ENCODE data around the gene CENPQ. TPM values are rescaled to one million over a fixed set of nuclear protein-coding genes. Genes with fewer than 3 reads are reported as not detected.
"Not testable (repeated sequence)": the region's sequence is repeated elsewhere in the genome, so short reads cannot be mapped to it uniquely, and the experiment has no call there.

The CENPQ gene
- total RNA-seq, 2 experiments from 2014 or later = 14.6 to 17.5 TPM

DNA sequence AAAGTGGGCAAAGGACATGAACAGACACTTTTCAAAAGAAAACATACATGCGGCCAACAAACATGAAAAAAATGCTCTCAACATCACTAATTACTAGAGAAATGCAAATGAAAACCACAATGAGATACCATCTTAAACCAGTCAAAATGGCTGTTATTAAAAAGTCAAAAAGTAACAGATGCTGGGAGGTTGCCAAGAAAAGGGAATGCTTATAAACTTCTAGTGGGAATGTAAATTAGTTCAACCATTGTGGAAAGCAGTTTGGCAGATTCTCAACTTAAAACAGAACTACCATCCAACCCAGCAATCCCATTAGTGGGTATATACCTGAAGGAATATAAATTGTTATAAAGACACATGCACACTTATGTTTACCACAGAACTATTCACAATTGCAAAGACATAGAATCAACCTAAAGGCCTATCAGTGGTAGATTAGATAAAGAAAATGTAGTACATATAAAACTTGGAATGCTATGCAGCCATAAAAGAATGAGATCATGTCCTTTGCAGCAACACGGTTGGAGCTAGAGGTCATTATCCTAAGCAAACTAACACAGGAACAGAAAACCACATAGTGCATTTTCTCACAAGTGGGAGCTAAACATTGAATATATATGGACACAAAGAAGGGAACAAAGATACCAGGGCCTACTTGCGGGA is 16.3 kb downstream of the CENPQ start:
- TF ChIP-seq, protein P1, sequence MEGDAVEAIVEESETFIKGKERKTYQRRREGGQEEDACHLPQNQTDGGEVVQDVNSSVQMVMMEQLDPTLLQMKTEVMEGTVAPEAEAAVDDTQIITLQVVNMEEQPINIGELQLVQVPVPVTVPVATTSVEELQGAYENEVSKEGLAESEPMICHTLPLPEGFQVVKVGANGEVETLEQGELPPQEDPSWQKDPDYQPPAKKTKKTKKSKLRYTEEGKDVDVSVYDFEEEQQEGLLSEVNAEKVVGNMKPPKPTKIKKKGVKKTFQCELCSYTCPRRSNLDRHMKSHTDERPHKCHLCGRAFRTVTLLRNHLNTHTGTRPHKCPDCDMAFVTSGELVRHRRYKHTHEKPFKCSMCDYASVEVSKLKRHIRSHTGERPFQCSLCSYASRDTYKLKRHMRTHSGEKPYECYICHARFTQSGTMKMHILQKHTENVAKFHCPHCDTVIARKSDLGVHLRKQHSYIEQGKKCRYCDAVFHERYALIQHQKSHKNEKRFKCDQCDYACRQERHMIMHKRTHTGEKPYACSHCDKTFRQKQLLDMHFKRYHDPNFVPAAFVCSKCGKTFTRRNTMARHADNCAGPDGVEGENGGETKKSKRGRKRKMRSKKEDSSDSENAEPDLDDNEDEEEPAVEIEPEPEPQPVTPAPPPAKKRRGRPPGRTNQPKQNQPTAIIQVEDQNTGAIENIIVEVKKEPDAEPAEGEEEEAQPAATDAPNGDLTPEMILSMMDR (IDR thresholded peaks at IDR 0.05) = no peak
- no peak for DNase-seq
- ATAC-seq = no peak
- no peaks in the 10 kb centered on the region for H3K9me3 Mint-ChIP-seq
- POLR2A ChIA-PET = no interaction called here
- H3K36me3 Mint-ChIP-seq (ENCODE audit: low read depth) = peaks cover 40% of the 10 kb centered on the region
- intact Hi-C loops (cut with micrococcal nuclease) = no loop called here
- H3K27ac Mint-ChIP-seq = no peak overlapping the region
- H3K4me1 Mint-ChIP-seq (ENCODE audit: low read depth) = no peaks in the 10 kb centered on the region
- H3K27me3 Mint-ChIP-seq = no peaks in the 10 kb centered on the region
- CTCF ChIA-PET = interaction anchor here (1.9 kb wide), 1 partner anchor 11 kb away, joined by 7 read pairs; no protein-coding TSS in a partner anchor
- H3K4me3 Mint-ChIP-seq = no peak overlapping the region

DNA sequence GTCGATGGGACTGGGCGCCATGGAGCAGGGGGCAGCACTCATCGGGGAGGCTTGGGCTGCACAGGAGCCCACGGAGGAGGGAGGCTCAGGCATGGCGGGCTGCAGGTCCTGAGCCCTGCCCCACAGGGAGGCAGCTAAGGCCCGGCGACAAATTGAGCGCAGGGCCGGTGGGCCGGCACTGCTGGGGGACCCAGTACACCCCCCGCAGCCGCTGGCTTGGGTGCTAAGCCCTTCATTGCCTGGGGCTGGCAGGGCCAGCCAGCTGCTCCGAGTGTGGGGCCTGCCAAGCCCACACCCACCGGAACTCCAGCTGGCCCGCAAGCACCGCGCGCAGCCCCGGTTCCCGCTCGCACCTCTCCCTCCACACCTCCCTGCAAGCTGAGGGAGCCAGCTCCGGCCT is 18.7 kb downstream of the CENPQ start:
- H3K36me3 Mint-ChIP-seq (ENCODE audit: low read depth) = peaks cover 23% of the 10 kb centered on the region
- H3K27ac Mint-ChIP-seq; intact Hi-C loops (cut with micrococcal nuclease); H3K4me3 Mint-ChIP-seq; H3K27me3 Mint-ChIP-seq; ATAC-seq; H3K9me3 Mint-ChIP-seq; H3K4me1 Mint-ChIP-seq (ENCODE audit: low read depth); POLR2A ChIA-PET; DNase-seq; CTCF ChIA-PET: not testable (repeated sequence)

DNA sequence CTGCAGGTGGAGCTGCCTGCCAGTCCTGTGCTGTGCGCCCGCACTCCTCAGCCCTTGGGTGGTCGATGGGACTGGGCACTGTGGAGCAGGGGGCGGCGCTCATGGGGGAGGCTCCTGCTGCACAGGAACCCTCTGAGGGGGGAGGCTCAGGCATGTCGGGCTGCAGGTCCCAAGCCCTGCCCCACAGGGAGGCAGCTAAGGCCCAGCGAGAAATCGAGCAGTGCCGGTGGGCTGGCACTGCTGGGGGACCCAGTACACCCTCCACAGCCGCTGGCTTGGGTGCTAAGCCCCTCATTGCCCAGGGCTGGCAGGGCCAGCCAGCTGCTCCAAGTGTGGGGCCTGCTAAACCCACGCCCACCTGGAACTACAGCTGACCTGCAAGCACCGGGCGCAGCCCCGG is 20.2 kb downstream of the CENPQ start:
- H3K4me3 Mint-ChIP-seq; CTCF ChIA-PET; ATAC-seq; H3K27me3 Mint-ChIP-seq; H3K9me3 Mint-ChIP-seq; intact Hi-C loops (cut with micrococcal nuclease); H3K4me1 Mint-ChIP-seq (ENCODE audit: low read depth); H3K27ac Mint-ChIP-seq; DNase-seq: not testable (repeated sequence)
- peaks cover 25% of the 10 kb centered on the region for H3K36me3 Mint-ChIP-seq (ENCODE audit: low read depth)
- POLR2A ChIA-PET = interaction anchor here (0.6 kb wide), 1 partner anchor 32 kb away, joined by 3 read pairs; no protein-coding TSS in a partner anchor

DNA sequence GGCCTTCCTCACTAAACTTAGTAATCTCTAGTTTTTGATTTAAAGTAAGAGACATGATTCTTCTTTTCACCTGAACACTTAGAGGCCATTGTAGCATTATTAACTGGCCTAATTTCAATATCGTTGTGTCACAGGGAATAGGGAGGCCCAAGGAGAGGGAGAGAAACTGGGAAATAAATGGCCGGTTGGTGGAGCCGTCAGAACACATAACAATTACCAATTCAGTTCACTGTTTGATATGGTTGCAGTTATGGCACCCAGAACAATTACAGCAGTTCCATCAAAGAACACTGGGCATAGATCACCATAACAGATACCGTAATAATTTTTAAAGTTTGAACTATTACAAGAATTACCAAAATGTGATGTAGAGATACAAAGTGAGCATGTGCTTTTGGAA is 27.5 kb downstream of the CENPQ start:
- no peaks in the 10 kb centered on the region for H3K4me1 Mint-ChIP-seq (ENCODE audit: low read depth)
- TF ChIP-seq, protein P1 (IDR thresholded peaks at IDR 0.05) = no peak
- no peak overlapping the region for H3K27ac Mint-ChIP-seq
- no peak overlapping the region for H3K4me3 Mint-ChIP-seq
- ChIA-PET POLR2A (no interaction called here), CTCF (no interaction called here)
- H3K36me3 Mint-ChIP-seq (ENCODE audit: low read depth) = peaks cover 32% of the 10 kb centered on the region
- H3K9me3 Mint-ChIP-seq = no peaks in the 10 kb centered on the region
- DNase-seq = no peak
- no peak for ATAC-seq
- no peaks in the 10 kb centered on the region for H3K27me3 Mint-ChIP-seq
- intact Hi-C loops (cut with micrococcal nuclease) = no loop called here

DNA sequence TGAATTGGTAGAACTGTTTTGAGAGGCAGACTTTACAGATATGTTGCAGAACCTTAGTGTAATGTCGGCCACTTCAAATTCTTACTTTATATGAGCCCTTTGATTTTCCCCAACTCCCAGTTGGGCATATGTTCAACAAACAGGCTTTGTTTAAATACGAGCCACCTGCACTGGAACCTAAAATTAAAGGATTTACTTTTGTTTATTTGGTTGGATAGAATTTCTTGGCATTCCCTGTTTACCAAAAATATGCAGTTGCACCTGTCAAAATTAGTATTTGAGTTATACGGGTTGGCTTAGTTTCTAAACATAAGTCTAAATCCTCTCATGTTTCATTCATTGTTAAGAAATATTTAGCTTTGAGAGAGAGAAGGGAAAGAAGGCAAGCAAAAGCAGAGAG is 34.1 kb downstream of the CENPQ start:
- Mint-ChIP-seq H3K27ac (no peak overlapping the region), H3K27me3 (no peaks in the 10 kb centered on the region), H3K4me1 (ENCODE audit: low read depth) (no peaks in the 10 kb centered on the region), H3K9me3 (no peaks in the 10 kb centered on the region), H3K4me3 (no peak overlapping the region), H3K36me3 (ENCODE audit: low read depth) (peaks cover 3% of the 10 kb centered on the region)
- ChIA-PET CTCF (no interaction called here), POLR2A (no interaction called here)
- ATAC-seq = no peak
- intact Hi-C loops (cut with micrococcal nuclease) = no loop called here
- TF ChIP-seq, protein P1 (IDR thresholded peaks at IDR 0.05) = no peak
- no peak for DNase-seq

DNA sequence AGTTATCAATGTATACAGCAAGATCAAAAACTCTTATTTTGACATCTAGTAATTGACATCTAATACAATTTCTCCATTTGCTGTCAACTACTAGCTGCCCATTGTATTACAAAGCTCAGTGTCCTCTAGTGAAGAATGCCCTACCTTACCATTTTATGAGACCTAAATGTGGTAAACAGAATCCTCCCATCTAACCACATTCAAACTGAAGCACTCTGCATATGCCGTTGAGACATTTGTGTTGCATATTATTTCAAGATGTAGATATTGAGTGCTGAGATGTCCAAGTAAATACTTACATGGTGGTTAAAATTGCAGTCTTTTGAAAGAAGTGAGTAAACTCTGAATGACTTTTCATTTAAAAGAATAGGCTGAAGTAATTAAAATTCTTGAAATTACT is 36.0 kb downstream of the CENPQ start:
- peaks cover 4% of the 10 kb centered on the region for H3K27me3 Mint-ChIP-seq
- ATAC-seq (no peak), DNase-seq (no peak)
- intact Hi-C loops (cut with micrococcal nuclease) = no loop called here
- TF ChIP-seq, protein P1 (IDR thresholded peaks at IDR 0.05) = no peak
- no peak overlapping the region for H3K4me3 Mint-ChIP-seq
- no peaks in the 10 kb centered on the region for H3K9me3 Mint-ChIP-seq
- no peak overlapping the region for H3K27ac Mint-ChIP-seq
- H3K4me1 Mint-ChIP-seq (ENCODE audit: low read depth) = no peaks in the 10 kb centered on the region
- POLR2A ChIA-PET = no interaction called here
- CTCF ChIA-PET = no interaction called here
- no peaks in the 10 kb centered on the region for H3K36me3 Mint-ChIP-seq (ENCODE audit: low read depth)
